Osteoblast (primary cell): ENCODE data around the gene CABLES1. TPM values are rescaled to one million over a fixed set of nuclear protein-coding genes. Genes with fewer than 3 reads are reported as not detected.

ENCODE experiments used
- DNase-seq: peaks from one replicate; pipeline ENCODE4 v3.0.0; 2011; ENCODE audit warnings: low spot score, mixed read lengths; ENCODE audit not compliant: insufficient read length; ENCODE audit errors: missing footprints
- H2AFZ ChIP-seq: 2 replicates; pipeline ENCODE4 v1.6.0; 2011; ENCODE audit warnings: mild to moderate bottlenecking, low read length
- H3K27ac ChIP-seq: 2 replicates; pipeline ENCODE4 v1.5.1; 2011; ENCODE audit warnings: mild to moderate bottlenecking, low read depth, low read length, moderate library complexity
- H3K27me3 ChIP-seq: 2 replicates; pipeline ENCODE4 v1.6.0; 2012; ENCODE audit warnings: mild to moderate bottlenecking, control low read depth, inconsistent platforms, low read length, moderate library complexity; ENCODE audit not compliant: insufficient read depth
- H3K36me3 ChIP-seq: 2 replicates; pipeline ENCODE4 v1.5.1; 2011; ENCODE audit warnings: mild to moderate bottlenecking, low read length, control low read depth, moderate library complexity; ENCODE audit not compliant: insufficient read depth
- H3K4me1 ChIP-seq: 2 replicates; pipeline ENCODE4 v1.5.1; 2011; ENCODE audit warnings: mild to moderate bottlenecking, low read length, control low read depth, moderate library complexity; ENCODE audit not compliant: insufficient read depth
- H3K4me2 ChIP-seq: 2 replicates; pipeline ENCODE4 v1.6.0; 2011; ENCODE audit warnings: mild to moderate bottlenecking, low read length; ENCODE audit not compliant: insufficient read depth
- H3K4me3 ChIP-seq: fragments of 200-600 bp; sonication (generic); 3 replicates; pipeline ENCODE4 v1.5.1; 2012; ENCODE audit warnings: mild to moderate bottlenecking, low read length, inconsistent platforms; ENCODE audit not compliant: insufficient read depth
- H3K79me2 ChIP-seq: 2 replicates; pipeline ENCODE4 v1.6.0; 2012; ENCODE audit warnings: mild to moderate bottlenecking, low read length, control low read depth, inconsistent platforms; ENCODE audit not compliant: insufficient read depth
- H3K9me3 ChIP-seq: 2 replicates; pipeline ENCODE4 v1.5.1; 2011; ENCODE audit warnings: low read depth, low read length, control low read depth
- H4K20me1 ChIP-seq: 2 replicates; pipeline ENCODE4 v1.6.0; 2012; ENCODE audit warnings: mild to moderate bottlenecking, low read length, control low read depth; ENCODE audit not compliant: insufficient read depth
- total RNA-seq: library from RNA; depleted of rRNA; stranded (reverse); fragments of >200 nt; gene quantifications from 2 replicates; pipeline ENCODE4 v1.2.3, GENCODE V29; 2012
- TF ChIP-seq, protein P1 (sequence below): IDR thresholded peaks from 2 replicates; pipeline ENCODE4 v1.5.1; 2011; ENCODE audit warnings: mild to moderate bottlenecking, low read depth, low read length, moderate library complexity; ENCODE audit errors: extremely low read depth

CABLES1 gene
- total RNA-seq, 1 donor: 13.0 TPM

- Histone ChIP-seq H3K4me1 (peaks cover 14% of the 10 kb centered on the region), H4K20me1 (no peaks in the 10 kb centered on the region), H3K79me2 (no peaks in the 10 kb centered on the region), H3K4me2 (no peak overlapping the region), H2AFZ (peak overlapping the region; percentile 0), H3K36me3 (no peaks in the 10 kb centered on the region), H3K27me3 (no peaks in the 10 kb centered on the region), H3K27ac (peak overlapping the region; percentile 26), H3K4me3 (no peak overlapping the region), H3K9me3 (no peaks in the 10 kb centered on the region)
- DNase-seq: peak; percentile 88
- TF ChIP-seq, protein P1, sequence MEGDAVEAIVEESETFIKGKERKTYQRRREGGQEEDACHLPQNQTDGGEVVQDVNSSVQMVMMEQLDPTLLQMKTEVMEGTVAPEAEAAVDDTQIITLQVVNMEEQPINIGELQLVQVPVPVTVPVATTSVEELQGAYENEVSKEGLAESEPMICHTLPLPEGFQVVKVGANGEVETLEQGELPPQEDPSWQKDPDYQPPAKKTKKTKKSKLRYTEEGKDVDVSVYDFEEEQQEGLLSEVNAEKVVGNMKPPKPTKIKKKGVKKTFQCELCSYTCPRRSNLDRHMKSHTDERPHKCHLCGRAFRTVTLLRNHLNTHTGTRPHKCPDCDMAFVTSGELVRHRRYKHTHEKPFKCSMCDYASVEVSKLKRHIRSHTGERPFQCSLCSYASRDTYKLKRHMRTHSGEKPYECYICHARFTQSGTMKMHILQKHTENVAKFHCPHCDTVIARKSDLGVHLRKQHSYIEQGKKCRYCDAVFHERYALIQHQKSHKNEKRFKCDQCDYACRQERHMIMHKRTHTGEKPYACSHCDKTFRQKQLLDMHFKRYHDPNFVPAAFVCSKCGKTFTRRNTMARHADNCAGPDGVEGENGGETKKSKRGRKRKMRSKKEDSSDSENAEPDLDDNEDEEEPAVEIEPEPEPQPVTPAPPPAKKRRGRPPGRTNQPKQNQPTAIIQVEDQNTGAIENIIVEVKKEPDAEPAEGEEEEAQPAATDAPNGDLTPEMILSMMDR: no peak
Observed at GRCh38 chr18:23291456-23292205, 156.3 kb downstream of the CABLES1 start.

- Histone ChIP-seq H4K20me1 (no peaks in the 10 kb centered on the region), H3K4me2 (no peak overlapping the region)
Observed at GRCh38 chr18:23300231-23300805, 165.0 kb downstream of the CABLES1 start.

DNA sequence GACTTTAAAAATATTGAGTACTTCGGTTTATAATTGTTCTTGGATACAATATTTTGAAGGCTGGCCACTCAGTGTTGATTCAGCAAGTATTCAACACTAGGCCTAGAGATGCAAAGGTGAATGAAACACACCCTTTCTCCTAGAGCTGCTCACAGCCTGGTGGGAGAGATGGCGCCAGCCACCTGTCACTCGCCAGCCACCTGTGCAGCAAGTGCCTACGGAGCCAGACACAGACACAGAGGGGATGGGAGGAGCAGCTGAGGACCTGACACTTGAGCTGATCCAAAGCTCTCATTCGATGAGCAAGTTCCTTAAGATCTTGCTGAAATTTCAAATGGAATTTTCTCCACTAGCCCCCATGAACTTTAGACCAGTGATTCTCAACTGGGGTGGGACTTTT is 166.7 kb downstream of the CABLES1 start:
- peak overlapping the region; percentile 89 for H3K27ac ChIP-seq
- TF ChIP-seq, protein P1: no peak

More at GRCh38 chr18:23300231-23300805, 165.0 kb downstream of the CABLES1 start:
- H3K4me1 ChIP-seq: peaks cover 25% of the 10 kb centered on the region
- H3K27ac ChIP-seq: no peak overlapping the region
- DNase-seq: no peak
- H3K79me2 ChIP-seq: no peaks in the 10 kb centered on the region
- no peaks in the 10 kb centered on the region for H3K27me3 ChIP-seq
- H2AFZ ChIP-seq: no peak overlapping the region
- no peaks in the 10 kb centered on the region for H3K9me3 ChIP-seq
- TF ChIP-seq, protein P1: no peak
- no peak overlapping the region for H3K4me3 ChIP-seq
- H3K36me3 ChIP-seq: peaks cover 5% of the 10 kb centered on the region

DNA sequence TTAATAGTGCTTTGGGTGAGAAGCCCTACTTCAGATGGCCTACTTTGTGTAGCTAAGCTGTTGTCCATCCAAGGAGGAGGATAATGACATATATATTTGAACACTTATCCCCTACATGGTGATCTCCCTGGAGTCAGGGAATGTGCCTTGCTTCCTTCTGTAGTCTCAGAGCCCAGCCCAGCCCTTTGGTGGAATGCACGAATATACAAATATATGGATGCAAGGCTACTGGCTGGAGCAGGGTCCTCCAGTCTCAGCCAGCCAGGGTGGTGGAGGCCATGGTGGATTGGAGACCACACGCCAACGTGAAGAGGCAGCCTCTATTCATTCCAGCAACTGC is 167.2 kb downstream of the CABLES1 start:
- TF ChIP-seq, protein P1: no peak
- peak overlapping the region; percentile 56 for H2AFZ ChIP-seq
- no peak for DNase-seq

More for the DNA sequence above, 166.7 kb downstream of the CABLES1 start:
- DNase-seq: no peak
- Histone ChIP-seq H3K9me3 (no peaks in the 10 kb centered on the region), H3K4me3 (no peak overlapping the region), H3K4me1 (peaks cover 25% of the 10 kb centered on the region), H2AFZ (peak overlapping the region; percentile 56), H4K20me1 (no peaks in the 10 kb centered on the region), H3K36me3 (peaks cover 3% of the 10 kb centered on the region), H3K27me3 (no peaks in the 10 kb centered on the region), H3K4me2 (no peak overlapping the region), H3K79me2 (no peaks in the 10 kb centered on the region)

More for the DNA sequence above, 167.2 kb downstream of the CABLES1 start:
- H3K36me3 ChIP-seq: no peaks in the 10 kb centered on the region
- H3K79me2 ChIP-seq: no peaks in the 10 kb centered on the region
- no peak overlapping the region for H3K4me3 ChIP-seq
- no peaks in the 10 kb centered on the region for H3K27me3 ChIP-seq
- H3K27ac ChIP-seq: peak overlapping the region; percentile 89
- peak overlapping the region; percentile 63 for H3K4me2 ChIP-seq
- H4K20me1 ChIP-seq: no peaks in the 10 kb centered on the region
- H3K4me1 ChIP-seq: peaks cover 29% of the 10 kb centered on the region
- no peaks in the 10 kb centered on the region for H3K9me3 ChIP-seq
